ENCODE results near the gene ZFHX2.

The ZFHX2 gene

GRCh38 chr14:23572524-23572828, 20.9 kb upstream of the ZFHX2 start:
- no peak for DNase-seq

GRCh38 chr14:23571701-23572523, 20.3 kb upstream of the ZFHX2 start:
- no peak for DNase-seq

GRCh38 chr14:23570806-23571483, 19.4 kb upstream of the ZFHX2 start:
- no peak for DNase-seq

GRCh38 chr14:23569443-23570151, 18.0 kb upstream of the ZFHX2 start:
- DNase-seq, result no peak

GRCh38 chr14:23568600-23569331, 17.2 kb upstream of the ZFHX2 start:
- no peak for DNase-seq

- no peak for DNase-seq
These were observed 16.5 kb upstream of the ZFHX2 start for GRCh38 chr14:23568021-23568599.

- DNase-seq, result peak; percentile 86
These were observed 15.8 kb upstream of the ZFHX2 start, which contains the start of gene AP1G2 for GRCh38 chr14:23567186-23568020. TSS of gene AP1G2 (minus strand) at chr14:23567791. CDS start at chr14:23567314, 477 bp downstream.

- no peak for DNase-seq
These were observed 15.2 kb upstream of the ZFHX2 start for GRCh38 chr14:23566778-23567185.

GRCh38 chr14:23566112-23566777, 14.7 kb upstream of the ZFHX2 start:
- DNase-seq, result no peak

GRCh38 chr14:23565626-23566025, 14.1 kb upstream of the ZFHX2 start:
- no peak for DNase-seq

GRCh38 chr14:23564876-23565275, 13.3 kb upstream of the ZFHX2 start:
- DNase-seq, result no peak

GRCh38 chr14:23564181-23564812, 12.7 kb upstream of the ZFHX2 start:
- no peak for DNase-seq

- no peak for DNase-seq
These were observed 12.1 kb upstream of the ZFHX2 start for GRCh38 chr14:23563473-23564180.

- peak; percentile 57 for DNase-seq
These were observed 11.4 kb upstream of the ZFHX2 start for GRCh38 chr14:23562822-23563472.

GRCh38 chr14:23561873-23562821, 10.6 kb upstream of the ZFHX2 start:
- DNase-seq, result no peak

- DNase-seq, result no peak
These were observed 9.7 kb upstream of the ZFHX2 start for GRCh38 chr14:23561259-23561658.

- DNase-seq, result no peak
These were observed 8.5 kb upstream of the ZFHX2 start for GRCh38 chr14:23559926-23560520.
